Measurements from ENCODE around the gene RAPGEF1. TPM values are rescaled to one million over a fixed set of nuclear protein-coding genes. Genes with fewer than 3 reads are reported as not detected.

The RAPGEF1 gene
- total and polyA plus RNA-seq, 9 of the 15 experiments (the other 6 are each of a cell fraction or from before 2014, with no cell fraction given) = 0.06 to 44.1 (median 19.9) TPM

DNA sequence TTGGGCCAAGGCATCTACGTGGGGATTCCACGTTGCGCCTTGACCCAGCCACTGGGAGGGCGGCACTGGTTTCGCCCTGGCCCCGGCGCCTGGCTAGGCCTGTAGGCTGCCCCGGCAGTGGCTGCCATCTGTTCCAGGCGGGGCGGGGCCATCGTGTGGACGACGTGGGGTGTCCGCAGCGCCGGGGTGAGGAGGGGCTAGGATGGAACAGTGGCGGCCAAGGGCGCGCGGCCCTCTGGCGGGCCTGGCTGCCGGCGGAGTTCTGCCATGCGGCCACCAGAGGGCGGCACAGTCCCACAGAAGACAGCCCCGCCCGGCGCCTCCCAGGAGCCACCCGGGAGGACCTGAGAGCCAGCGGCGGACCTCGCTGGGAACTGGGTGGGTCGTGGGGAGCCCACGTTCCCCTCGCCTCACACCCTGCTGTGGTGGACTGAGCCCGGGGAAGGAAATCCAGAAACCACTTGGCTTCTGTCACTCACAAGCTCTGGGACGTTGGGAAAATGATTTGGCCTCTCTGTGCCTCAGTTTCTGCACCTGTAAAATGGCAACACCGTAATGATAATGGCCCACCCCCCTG lies 22.6 kb upstream of the RAPGEF1 start (continued):
- TF ChIP-seq MBD1 (CRISPR knock-in tag; IDR thresholded peaks at IDR 0.05) (no peak), CBX3 (IDR thresholded peaks at IDR 0.05; ENCODE audit: borderline replicate concordance in 1 of 2, low read length in 2 of 2) (no peak), ELF4 (CRISPR knock-in tag; IDR thresholded peaks at IDR 0.05) (no peak), ZNF174 (CRISPR knock-in tag; IDR thresholded peaks at IDR 0.05) (no peak), TBL1XR1 (IDR thresholded peaks at IDR 0.05; ENCODE audit: low read length in 2 of 2) (no peak), ZNF23 (CRISPR knock-in tag; IDR thresholded peaks at IDR 0.05) (no peak), MTA1 (IDR thresholded peaks at IDR 0.05; ENCODE audit: borderline replicate concordance) (no peak), ZNF263 (CRISPR knock-in tag; IDR thresholded peaks at IDR 0.05; ENCODE audit: borderline replicate concordance) (peak; percentile 74; the same call in 1 of the 2 replicates), TEAD1 (CRISPR knock-in tag; IDR thresholded peaks at IDR 0.05) (no peak), SAFB (IDR thresholded peaks at IDR 0.05; ENCODE audit: borderline replicate concordance, low read depth, low read length) (0 out of 2 replicates have a peak, but pooled peaks have one; percentile 44), TCF7L2 (IDR thresholded peaks at IDR 0.05; ENCODE audit: low read depth, low read length) (no peak), SMC3 (conservative IDR thresholded peaks at IDR 0.05; ENCODE audit: insufficient read depth, low read depth, low read length) (peak; percentile 92), CHD7 (IDR thresholded peaks at IDR 0.05; ENCODE audit: low read depth, low read length) (no peak), ZNF12 (CRISPR knock-in tag; IDR thresholded peaks at IDR 0.05) (no peak), GTF2A2 (tag; IDR thresholded peaks at IDR 0.05) (no peak), ZNF217 (CRISPR knock-in tag; IDR thresholded peaks at IDR 0.05) (no peak)
